ENCODE results near the gene ACAT2. TPM values are rescaled to one million over a fixed set of nuclear protein-coding genes. Genes with fewer than 3 reads are reported as not detected.

ACAT2 gene
- total RNA-seq, 1 experiment from 2014 or later, result 45.2 TPM

DNA sequence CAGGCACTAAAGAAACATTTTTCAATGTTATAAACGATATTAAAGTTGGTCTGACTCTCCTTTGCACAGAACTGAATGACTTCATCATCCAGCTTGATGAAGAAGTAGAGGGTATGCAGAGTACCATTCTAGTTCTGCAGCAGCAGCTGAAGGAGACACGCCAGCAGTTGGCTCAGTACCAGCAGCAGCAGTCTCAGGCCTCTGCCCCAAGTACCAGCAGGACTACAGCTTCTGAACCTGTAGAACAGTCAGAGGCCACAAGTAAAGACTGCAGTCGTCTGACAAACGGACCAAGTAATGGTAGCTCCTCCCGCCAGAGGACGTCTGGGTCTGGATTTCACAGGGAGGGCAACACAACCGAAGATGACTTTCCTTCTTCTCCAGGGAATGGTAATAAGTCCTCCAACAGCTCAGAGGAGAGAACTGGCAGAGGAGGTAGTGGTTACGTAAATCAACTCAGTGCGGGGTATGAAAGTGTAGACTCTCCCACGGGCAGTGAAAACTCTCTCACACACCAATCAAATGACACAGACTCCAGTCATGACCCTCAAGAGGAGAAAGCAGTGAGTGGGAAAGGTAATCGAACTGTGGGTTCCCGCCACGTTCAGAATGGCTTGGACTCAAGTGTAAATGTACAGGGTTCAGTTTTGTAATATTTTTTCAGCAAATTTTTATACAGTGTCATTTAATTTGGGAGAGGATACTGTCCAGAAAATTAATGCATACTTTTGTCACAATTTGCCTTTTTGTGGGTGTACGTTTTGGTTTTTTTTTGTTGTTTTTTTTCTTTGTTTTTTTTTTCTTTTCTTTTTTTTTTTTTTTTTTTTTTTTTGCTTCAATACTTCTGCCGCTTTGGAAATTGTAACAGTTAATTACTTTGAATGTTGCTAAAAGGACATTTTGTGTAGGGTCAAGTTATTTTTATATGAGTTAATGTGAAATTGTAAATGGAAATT, 6.6 kb upstream of the ACAT2 start:
- no peaks in the 10 kb centered on the region for H3K27me3 ChIP-seq
- H3K9me3 ChIP-seq, result no peaks in the 10 kb centered on the region
- no peak overlapping the region for H3K4me3 ChIP-seq
- H3K36me3 ChIP-seq, result peaks cover 74% of the 10 kb centered on the region
- DNase-seq, result no peak

DNA sequence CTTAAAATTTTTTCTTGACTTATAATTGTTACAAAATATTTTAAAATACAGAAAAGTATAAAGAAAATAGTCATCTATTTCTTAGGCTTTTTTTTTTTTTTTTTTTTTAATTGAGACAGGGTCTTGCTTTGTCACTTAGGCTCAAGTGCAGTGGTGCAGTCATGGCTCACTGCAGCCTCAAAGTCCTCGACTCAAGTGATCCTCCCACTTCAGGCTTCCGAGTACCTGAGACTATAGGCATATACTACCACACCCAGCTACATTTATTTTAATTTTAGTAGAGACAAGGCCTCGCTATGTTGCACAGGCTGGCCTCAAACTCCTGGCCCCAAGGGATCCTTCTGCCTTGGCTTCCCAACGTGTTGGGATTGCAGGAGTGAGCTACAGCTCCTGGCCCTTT, 5.3 kb upstream of the ACAT2 start:
- no peak overlapping the region for H3K4me3 ChIP-seq

DNA sequence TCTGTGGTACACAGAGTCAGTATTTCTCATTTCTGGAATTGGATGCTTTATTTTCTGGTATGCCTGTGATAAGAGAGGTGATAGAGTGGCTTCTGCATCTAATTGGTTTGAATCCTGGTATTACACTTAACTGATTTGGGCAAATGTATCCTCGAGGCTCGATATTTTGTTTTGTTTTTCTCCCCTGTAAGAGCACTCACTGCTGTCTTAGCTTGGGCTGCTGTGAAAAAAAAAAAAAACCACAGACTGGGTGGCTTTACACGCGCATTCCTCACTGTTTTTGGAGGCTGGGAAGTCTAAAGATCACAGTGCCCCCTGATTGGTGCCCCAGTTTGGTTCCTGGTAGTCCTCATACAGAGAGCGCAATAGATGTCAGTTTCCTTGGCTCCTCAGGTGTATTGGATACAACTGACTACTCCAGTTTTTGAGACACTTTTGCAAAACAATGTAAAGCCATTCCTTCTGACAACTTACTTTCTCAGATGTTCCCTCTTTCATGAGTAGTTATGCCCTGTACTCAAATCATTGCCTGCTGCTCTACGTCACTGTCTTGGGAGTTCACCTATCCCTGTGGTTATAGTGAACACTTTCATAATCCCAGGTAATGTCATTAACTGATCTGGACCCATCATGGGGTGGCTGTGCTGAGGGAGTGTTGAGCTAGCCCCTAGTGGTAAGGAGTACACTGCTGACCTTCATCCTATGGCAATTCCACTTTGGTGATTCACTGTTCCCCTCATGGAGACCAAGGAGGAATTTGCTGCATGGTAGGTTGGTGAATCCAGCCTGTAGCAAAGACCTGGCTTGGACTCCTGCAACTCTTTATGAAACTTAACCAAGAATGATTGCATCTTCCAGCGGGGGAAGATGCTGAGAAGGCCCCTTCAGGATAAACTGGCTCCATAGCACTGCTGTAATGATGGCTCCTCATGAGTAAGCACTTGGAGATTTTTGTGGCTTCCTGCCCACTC, 3.5 kb upstream of the ACAT2 start:
- DNase-seq, result peak; percentile 8
- no peaks in the 10 kb centered on the region for H3K9me3 ChIP-seq
- H3K4me3 ChIP-seq, result no peak overlapping the region
- peaks cover 61% of the 10 kb centered on the region for H3K36me3 ChIP-seq
- H3K27me3 ChIP-seq, result no peaks in the 10 kb centered on the region

More for the DNA sequence above, 5.3 kb upstream of the ACAT2 start:
- H3K36me3 ChIP-seq, result peaks cover 69% of the 10 kb centered on the region
- DNase-seq, result no peak
- no peaks in the 10 kb centered on the region for H3K9me3 ChIP-seq
- no peaks in the 10 kb centered on the region for H3K27me3 ChIP-seq

DNA sequence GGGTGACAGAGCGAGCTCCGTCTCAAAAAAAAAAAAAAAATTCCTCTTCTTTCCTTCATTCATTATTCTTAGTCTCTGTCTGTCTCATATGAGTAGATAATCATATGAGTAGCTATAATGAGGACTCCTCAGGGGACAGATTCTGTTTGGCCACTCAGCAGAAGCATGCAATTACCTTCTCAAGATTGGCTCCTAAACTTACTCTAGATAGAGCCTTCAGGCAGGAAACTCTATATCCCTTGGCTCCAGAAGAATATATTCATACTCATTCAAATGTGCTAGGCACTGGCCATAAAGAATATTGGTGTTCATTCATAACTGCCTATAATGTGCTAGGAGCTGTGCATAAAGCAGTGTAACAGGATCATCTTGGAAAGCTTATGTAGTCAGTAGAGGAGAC, 2.2 kb upstream of the ACAT2 start:
- no peaks in the 10 kb centered on the region for H3K9me3 ChIP-seq
- H3K27me3 ChIP-seq, result no peaks in the 10 kb centered on the region
- peaks cover 57% of the 10 kb centered on the region for H3K36me3 ChIP-seq
- H3K4me3 ChIP-seq, result no peak overlapping the region
- DNase-seq, result no peak

DNA sequence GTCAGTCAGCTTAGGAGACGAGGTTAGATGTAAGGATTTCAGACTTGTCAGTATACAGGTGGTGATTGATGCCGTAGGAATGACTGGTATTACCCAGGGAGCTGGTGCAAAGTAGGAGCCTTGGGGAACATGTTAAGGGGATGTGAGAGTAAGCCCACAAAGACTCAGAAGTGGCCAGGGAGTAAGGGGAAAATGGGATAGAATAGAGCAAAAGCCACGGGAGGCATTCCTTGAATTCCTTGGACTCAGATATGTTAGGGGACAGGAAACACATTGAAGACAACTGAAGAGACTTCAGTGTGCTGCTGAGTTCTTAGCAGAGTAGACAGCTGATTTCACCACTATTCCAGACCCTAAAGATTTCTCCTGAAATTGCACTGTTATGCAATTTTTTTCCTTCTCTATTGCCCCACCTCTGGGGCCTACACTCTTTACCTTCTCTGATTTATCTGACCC, 1.2 kb upstream of the ACAT2 start:
- peaks cover 49% of the 10 kb centered on the region for H3K36me3 ChIP-seq
- no peaks in the 10 kb centered on the region for H3K27me3 ChIP-seq
- peak; percentile 26 for DNase-seq
- H3K9me3 ChIP-seq, result no peaks in the 10 kb centered on the region
- peak overlapping the region; percentile 77; the same call in 1 of the 2 replicates for H3K4me3 ChIP-seq

DNA sequence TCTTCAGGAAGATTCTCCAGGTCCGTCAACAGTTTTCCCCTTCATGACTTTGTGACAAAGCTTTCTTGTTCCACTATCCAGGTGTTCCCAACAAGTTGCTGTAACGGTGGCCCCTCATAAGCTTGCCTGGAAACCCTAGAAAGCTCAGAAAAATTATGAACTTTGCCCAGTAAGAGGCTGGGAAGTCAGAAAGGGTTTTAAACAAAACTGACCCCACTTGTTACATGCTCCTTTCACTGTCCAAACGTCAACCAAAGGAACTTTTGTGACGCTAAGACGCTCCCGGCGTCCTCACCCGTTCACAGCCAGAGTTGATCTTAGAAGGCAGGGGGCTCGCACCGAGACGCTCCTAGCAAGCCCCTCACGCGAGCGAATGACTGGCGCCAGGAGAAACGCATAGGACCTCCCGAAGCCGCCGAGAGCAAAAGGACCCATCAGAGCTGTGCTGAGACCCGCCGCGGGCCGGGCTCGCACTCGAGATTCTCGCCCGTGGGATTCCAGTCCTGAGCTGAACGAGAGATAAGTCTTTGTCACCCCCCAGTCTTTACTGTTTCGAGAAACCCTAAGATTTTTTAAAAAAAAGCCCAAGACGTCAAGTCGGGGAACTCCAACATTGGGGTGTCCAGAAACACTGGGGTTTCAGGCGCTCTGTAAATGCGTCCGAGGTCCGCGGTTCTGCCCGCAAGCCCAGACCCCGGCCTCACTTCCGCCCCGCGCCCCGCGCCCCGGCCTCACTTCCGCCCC, 544 bp upstream of the ACAT2 start:
- H3K36me3 ChIP-seq, result peaks cover 43% of the 10 kb centered on the region
- peak overlapping the region; percentile 77 for H3K4me3 ChIP-seq
- DNase-seq, result peak; percentile 26
- no peaks in the 10 kb centered on the region for H3K9me3 ChIP-seq
- H3K27me3 ChIP-seq, result no peaks in the 10 kb centered on the region

DNA sequence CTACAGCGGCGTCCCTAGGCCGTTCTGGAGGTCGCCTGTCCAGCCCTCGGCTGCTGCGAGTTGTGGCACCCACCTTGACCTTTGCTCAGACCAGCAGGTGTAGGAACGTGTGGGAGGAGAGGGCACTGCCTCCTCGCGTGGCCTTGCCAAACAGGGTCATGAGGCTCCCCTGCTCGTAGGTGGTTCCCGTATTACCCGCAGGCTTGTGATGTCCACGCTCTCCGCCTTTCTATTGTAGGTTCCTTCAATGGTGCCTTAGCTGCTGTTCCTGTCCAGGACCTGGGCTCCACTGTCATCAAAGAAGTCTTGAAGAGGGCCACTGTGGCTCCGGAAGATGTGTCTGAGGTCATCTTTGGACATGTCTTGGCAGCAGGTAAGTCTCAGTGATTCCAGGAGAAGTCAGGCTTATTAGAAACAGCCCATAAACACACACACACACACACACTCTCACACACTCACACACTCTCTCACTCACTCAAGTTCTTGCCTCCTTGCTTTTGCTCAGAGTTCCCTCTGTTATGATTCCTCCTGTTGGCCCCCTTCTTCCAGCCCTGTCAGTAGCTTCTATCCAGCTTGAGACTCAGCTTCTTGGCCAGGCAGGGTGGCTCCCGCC, 942 bp downstream of the ACAT2 start:
- H3K4me3 ChIP-seq, result peak overlapping the region; percentile 77
- peaks cover 47% of the 10 kb centered on the region for H3K36me3 ChIP-seq
- H3K9me3 ChIP-seq, result no peaks in the 10 kb centered on the region
- DNase-seq, result no peak
- H3K27me3 ChIP-seq, result no peaks in the 10 kb centered on the region

DNA sequence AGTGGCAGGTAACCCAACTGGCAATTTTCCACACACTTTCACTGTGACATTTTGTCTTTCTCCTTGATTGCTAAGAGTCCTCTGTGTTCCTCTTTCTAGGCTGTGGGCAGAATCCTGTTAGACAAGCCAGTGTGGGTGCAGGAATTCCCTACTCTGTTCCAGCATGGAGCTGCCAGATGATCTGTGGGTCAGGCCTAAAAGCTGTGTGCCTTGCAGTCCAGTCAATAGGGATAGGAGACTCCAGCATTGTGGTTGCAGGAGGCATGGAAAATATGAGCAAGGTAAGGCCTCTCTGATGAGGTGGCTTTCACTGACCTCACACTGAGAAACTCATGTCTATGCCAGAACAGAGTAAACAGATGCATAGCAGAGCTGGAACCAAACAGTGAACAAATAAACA, 5.1 kb downstream of the ACAT2 start:
- Histone ChIP-seq H3K27me3 (no peaks in the 10 kb centered on the region), H3K4me3 (no peak overlapping the region), H3K9me3 (no peaks in the 10 kb centered on the region), H3K36me3 (peaks cover 46% of the 10 kb centered on the region)
- DNase-seq, result no peak

DNA sequence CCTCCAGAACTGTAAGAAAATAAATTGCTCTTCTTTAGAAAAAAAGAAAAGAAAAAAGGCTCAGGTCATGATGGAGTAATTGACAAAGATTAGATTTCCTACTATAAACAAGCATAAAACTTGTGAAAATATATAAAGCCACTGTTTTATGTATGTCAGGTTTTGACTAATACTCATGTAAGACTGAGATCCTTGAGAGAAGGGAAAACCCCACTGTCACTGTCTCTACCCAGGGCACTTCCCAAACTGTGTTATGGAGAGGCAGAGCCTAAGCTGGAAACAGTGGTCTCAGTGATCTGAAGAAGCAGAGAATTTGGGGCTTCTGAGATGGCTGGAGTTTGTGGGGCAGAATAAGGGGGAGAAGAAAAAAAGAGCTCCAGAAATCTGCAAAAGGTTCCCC, 7.6 kb downstream of the ACAT2 start:
- DNase-seq, result no peak
- H3K27me3 ChIP-seq, result no peaks in the 10 kb centered on the region
- H3K36me3 ChIP-seq, result peaks cover 34% of the 10 kb centered on the region
- no peak overlapping the region for H3K4me3 ChIP-seq
- H3K9me3 ChIP-seq, result no peaks in the 10 kb centered on the region

DNA sequence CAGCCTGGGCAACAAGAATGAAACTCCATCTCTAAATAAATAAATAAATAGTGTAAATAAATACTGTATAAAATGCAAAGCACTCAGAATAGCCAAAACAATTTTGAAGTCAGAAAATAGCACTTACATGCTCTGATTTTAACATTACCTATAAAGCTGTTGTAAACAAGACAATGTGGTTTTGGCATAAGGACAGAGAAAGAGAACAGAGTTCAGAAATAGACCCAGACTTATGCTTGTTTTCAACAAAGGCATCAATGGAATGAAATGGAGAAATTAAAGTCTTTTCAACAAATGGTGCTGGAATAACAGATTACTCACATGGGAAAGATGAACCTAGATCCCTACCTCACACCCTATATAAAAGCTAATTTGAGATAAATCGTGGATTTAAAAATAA, 10.4 kb downstream of the ACAT2 start:
- peaks cover 32% of the 10 kb centered on the region for H3K36me3 ChIP-seq
- H3K9me3 ChIP-seq, result no peaks in the 10 kb centered on the region
- H3K27me3 ChIP-seq, result no peaks in the 10 kb centered on the region
- no peak for DNase-seq
- no peak overlapping the region for H3K4me3 ChIP-seq

DNA sequence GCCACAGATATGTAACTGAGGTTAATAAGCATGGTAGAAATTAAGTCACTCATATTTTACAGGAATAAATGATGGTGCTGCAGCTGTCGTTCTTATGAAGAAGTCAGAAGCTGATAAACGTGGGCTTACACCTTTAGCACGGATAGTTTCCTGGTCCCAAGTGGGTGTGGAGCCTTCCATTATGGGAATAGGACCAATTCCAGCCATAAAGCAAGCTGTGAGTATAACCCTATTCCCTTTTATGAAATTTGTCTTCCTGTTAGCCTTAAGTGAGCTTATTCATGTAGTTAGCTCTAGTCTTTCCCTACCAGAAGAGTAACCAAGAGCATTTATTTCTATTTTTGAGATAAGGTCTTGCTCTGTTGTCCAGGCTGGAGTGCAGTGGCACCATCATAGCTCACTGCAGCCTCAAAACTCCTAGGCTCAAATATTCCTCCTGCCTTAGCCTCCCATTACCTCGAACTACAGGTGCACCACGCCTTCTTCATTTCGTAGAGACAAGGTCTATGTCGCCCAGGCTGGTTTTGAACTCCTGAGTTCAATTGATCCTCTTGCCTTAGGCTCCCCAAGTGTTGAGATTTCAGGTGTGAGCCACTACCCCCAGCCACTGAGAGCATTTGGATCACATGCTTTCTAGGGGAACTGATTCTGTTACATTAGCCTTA, 15.5 kb downstream of the ACAT2 start:
- Histone ChIP-seq H3K27me3 (no peaks in the 10 kb centered on the region), H3K36me3 (peaks cover 58% of the 10 kb centered on the region), H3K9me3 (no peaks in the 10 kb centered on the region), H3K4me3 (no peak overlapping the region)
- no peak for DNase-seq

DNA sequence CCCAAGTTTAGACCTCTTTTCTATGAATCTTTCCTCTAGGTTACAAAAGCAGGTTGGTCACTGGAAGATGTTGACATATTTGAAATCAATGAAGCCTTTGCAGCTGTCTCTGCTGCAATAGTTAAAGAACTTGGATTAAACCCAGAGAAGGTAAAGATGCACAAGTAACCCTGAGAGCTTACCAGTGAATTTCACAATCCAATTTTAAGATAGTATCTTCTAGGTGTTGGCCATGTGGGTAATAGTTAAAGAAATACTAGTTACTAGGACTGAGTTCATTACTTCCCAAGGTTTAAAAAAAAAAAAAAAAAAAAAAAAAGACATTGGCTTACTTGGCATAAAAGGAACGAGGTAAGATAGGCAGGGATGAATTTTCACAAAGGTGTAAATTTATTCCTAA, 16.3 kb downstream of the ACAT2 start:
- H3K27me3 ChIP-seq, result no peaks in the 10 kb centered on the region
- DNase-seq, result no peak
- no peaks in the 10 kb centered on the region for H3K9me3 ChIP-seq
- no peak overlapping the region for H3K4me3 ChIP-seq
- H3K36me3 ChIP-seq, result peaks cover 66% of the 10 kb centered on the region

DNA sequence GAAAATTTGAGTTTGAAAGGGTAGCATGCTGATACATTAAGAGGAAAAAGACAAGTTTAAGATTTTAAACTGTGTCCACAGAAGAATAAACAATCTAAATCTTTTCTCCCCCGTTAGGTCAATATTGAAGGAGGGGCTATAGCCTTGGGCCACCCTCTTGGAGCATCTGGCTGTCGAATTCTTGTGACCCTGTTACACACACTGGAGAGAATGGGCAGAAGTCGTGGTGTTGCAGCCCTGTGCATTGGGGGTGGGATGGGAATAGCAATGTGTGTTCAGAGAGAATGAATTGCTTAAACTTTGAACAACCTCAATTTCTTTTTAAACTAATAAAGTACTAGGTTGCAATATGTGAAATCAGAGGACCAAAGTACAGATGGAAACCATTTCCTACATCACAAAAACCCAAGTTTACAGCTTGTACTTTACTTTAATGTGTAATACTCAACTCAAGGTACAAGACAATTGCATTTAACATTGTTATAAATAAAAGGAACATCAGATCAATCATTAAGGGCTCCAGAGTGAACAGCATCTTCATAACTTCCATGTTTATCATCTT, 16.8 kb downstream of the ACAT2 start:
- DNase-seq, result no peak
- H3K36me3 ChIP-seq, result peaks cover 71% of the 10 kb centered on the region
- no peaks in the 10 kb centered on the region for H3K27me3 ChIP-seq
- no peak overlapping the region for H3K4me3 ChIP-seq
- H3K9me3 ChIP-seq, result no peaks in the 10 kb centered on the region

DNA sequence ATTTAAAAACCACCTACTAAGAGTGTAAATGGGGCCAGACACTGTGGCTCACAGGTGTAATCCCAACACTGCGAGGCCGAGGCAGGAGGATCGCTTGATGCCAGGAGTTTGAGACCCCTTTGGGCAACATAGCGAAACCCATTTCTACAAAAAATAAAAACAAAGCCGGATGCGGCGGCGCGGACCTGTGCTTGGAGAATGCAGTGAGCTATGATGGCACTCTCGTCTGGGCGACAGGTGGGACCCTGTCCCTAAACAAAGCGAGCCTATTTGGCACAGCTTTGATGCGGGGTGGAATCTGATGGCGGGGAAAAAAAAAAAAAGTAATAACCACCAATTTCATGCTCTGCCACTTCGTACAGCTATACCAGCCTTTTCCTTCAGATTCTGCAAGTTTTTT, 26.4 kb downstream of the ACAT2 start:
- Histone ChIP-seq H3K4me3 (peak overlapping the region; percentile 77), H3K27me3 (no peaks in the 10 kb centered on the region), H3K36me3 (peaks cover 76% of the 10 kb centered on the region), H3K9me3 (no peaks in the 10 kb centered on the region)
- no peak for DNase-seq

DNA sequence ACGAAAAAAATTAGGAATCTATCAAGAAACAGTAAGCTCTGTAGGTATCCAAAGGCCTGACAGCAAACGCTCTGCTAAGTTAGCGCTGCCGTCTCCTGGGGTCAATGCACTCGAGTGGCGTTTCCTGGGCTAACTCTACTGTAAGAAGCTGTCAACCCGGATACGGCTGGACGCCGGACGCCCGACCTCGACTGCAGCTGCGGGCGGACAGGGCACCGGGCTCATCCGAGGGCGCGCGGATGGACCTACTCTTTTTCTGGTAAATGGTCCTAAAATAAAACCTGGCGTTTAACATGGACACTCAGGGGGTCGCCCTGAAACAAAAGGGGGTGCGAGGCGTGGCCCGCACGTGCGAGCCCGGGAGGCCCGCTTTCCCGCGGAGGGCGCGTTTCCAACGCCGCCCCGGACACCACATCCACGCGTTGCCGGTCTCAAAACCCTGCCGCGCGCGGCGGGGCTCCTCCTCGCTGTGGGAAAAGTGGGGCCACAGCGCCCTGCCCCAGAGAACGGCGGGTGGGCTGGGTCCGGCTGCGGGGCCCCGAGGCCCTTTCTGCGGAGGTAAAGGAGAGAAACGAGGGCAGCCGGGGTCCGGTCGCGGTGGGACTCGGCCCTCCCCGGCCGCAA, 27.0 kb downstream of the ACAT2 start:
- Histone ChIP-seq H3K9me3 (no peaks in the 10 kb centered on the region), H3K4me3 (peak overlapping the region; percentile 77), H3K27me3 (no peaks in the 10 kb centered on the region), H3K36me3 (peaks cover 76% of the 10 kb centered on the region)
- DNase-seq, result peak; percentile 43
